ENCODE measurements around the gene TSHZ1. TPM values are rescaled to one million over a fixed set of nuclear protein-coding genes. Genes with fewer than 3 reads are reported as not detected.

TSHZ1 gene
- total and polyA plus RNA-seq, 5 donors from 2014 or later, result 1.1 to 16.4 (median 1.5) TPM

DNA sequence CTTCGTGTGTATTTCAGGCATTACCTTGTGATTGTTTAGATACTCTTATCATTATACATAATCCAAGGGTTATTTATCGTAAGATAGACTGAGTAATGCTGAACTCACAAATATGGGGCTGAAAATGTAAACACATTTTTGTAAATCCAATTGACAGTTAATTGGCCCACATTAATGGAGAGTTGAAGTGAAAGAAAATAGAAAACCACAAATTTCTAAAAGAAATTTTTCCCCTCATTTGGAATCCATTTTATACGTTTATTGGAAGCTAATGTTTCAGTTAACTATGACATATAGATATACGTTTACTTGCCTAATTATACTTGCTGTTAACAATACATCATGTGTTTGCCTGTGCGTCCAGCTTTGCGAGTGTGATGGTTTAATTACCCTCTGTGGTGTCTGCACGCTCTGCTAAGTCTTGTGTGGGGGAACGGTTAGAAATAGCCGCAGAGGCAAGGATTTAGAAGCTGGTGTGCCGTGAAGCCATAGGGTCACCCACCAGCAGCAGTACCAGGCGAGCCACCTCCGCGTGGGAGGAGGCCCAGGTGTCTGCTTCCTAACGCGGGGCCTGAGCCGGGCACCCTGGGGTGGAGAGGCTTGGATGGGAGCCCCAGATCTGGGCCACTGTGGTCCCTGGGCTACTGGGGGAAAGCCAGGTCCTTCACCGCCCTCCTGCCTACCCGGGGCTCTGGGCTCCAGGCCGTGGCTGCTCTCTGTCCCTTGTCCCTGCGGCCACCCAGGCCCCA, 38.0 kb downstream of the TSHZ1 start:
- Mint-ChIP-seq H3K9me3 (no peaks in the 10 kb centered on the region), H3K4me1 (peaks cover 25 to 72% (median 46%) of the 10 kb centered on the region in 4 donors), H3K4me3 (peak overlapping the region; percentile 40 to 94 (median 86)), H3K36me3 (no peaks in the 10 kb centered on the region), H3K27me3 (no peaks in the 10 kb centered on the region), H3K27ac (peak overlapping the region; percentile 72 to 96 (median 94))
- Histone ChIP-seq H3K27me3 (ENCODE audit: control insufficient read depth, insufficient read depth, low read length) (no peaks in the 10 kb centered on the region), H3K9me3 (ENCODE audit: control insufficient read depth in 2 of 2, low read length in 2 of 2) (peaks cover 0 to 4% of the 10 kb centered on the region in 2 experiments), H3K36me3 (ENCODE audit: control insufficient read depth, insufficient read depth, low read length) (no peaks in the 10 kb centered on the region), H3K4me3 (ENCODE audit: low read depth, low read length) (peak overlapping the region; percentile 82), H3K4me1 (ENCODE audit: control insufficient read depth, insufficient read depth, low read length, poor library complexity, severe bottlenecking) (peaks cover 23% of the 10 kb centered on the region), H3K27ac (ENCODE audit: insufficient read depth, low read length, poor library complexity, severe bottlenecking) (peak overlapping the region; percentile 68)
- ATAC-seq (ENCODE audit: low read depth in 2 of 2) (no peak), DNase-seq (no peak)

DNA sequence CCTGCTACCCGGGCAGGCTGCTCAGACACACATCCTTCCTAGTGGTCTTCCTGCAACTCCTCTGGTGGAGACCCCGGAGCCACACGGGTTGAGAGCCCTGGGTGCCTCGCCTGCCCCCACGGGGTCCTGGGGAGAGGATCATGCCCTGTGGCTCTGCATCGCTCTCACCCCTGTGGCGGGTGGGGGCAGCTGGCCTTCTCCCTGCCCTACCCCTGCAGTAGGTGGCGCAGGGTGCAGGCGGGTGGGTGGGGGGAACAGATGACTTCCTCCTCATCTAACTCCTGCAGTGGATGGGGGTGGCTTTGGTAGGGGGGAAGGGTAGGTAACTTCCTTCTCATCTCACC, 38.5 kb downstream of the TSHZ1 start:
- Mint-ChIP-seq H3K9me3 (no peaks in the 10 kb centered on the region), H3K27ac (peak overlapping the region in 2 of 3 donors; percentile 80 to 94), H3K4me3 (no peak overlapping the region), H3K36me3 (no peaks in the 10 kb centered on the region), H3K27me3 (no peaks in the 10 kb centered on the region), H3K4me1 (peaks cover 22 to 71% (median 45%) of the 10 kb centered on the region in 4 donors)
- Histone ChIP-seq H3K4me3 (ENCODE audit: low read depth, low read length) (no peak overlapping the region), H3K4me1 (ENCODE audit: control insufficient read depth, insufficient read depth, low read length, poor library complexity, severe bottlenecking) (peaks cover 23% of the 10 kb centered on the region), H3K9me3 (ENCODE audit: control insufficient read depth in 2 of 2, low read length in 2 of 2) (peaks cover 0 to 4% of the 10 kb centered on the region in 2 experiments), H3K36me3 (ENCODE audit: control insufficient read depth, insufficient read depth, low read length) (no peaks in the 10 kb centered on the region), H3K27me3 (ENCODE audit: control insufficient read depth, insufficient read depth, low read length) (no peaks in the 10 kb centered on the region), H3K27ac (ENCODE audit: insufficient read depth, low read length, poor library complexity, severe bottlenecking) (peak overlapping the region; percentile 28)
- no peak for ATAC-seq (ENCODE audit: low read depth in 2 of 2)
- DNase-seq, result no peak

DNA sequence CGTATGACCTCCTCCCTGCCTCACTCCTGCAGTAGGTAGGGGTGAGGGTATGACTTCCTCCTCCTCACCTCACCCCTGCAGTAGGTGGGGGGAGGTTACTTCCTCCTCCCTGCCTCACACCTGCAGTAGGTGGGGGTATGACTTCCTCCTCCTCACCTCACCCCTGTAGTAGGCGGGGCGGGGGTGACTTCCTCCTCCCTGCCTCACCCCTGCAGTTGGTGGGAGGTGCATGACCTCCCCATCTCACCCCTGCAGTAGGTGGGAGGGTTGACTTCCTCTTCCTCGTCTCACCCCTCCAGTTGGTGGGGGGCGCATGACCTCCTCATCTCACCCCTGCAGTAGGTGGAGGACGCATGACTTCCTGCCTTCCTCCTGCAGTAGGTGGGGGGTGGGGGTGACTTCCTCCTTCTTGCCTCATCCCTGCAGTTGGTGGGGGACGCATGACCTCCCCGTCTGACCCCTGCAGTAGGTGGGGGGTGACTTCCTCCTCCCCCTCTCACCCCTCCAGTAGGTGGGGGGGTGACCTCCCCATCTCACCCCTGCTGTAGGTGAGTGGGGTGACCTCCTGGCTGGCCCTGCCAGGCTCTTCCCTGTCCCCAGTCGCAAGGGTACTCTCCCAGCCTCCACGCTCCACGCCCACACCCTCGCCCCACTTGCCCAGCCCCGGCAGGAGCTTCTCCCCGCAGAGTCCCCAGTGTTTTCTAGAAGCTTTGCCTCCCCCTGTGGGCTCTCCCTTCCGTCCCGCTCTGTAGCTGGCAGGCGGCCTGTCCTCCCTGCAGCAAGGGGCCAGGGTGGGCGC, 39.3 kb downstream of the TSHZ1 start:
- H3K4me3 ChIP-seq (ENCODE audit: low read depth, low read length), result no peak overlapping the region
- peaks cover 23% of the 10 kb centered on the region for H3K4me1 ChIP-seq (ENCODE audit: control insufficient read depth, insufficient read depth, low read length, poor library complexity, severe bottlenecking)
- H3K36me3 ChIP-seq (ENCODE audit: control insufficient read depth, insufficient read depth, low read length), result no peaks in the 10 kb centered on the region
- DNase-seq (peak in 2 of 3 donors; percentile 25 to 58), ATAC-seq (ENCODE audit: low read depth in 2 of 2) (peak; percentile 38 to 43)
- Mint-ChIP-seq H3K4me1 (peaks cover 22 to 67% (median 42%) of the 10 kb centered on the region in 4 donors), H3K27ac (peak overlapping the region in 2 of 3 donors; percentile 80), H3K4me3 (no peak overlapping the region), H3K36me3 (no peaks in the 10 kb centered on the region), H3K27me3 (no peaks in the 10 kb centered on the region), H3K9me3 (no peaks in the 10 kb centered on the region)
- H3K9me3 ChIP-seq (ENCODE audit: control insufficient read depth in 2 of 2, low read length in 2 of 2), result peaks cover 0 to 4% of the 10 kb centered on the region in 2 experiments
- no peaks in the 10 kb centered on the region for H3K27me3 ChIP-seq (ENCODE audit: control insufficient read depth, insufficient read depth, low read length)
- H3K27ac ChIP-seq (ENCODE audit: insufficient read depth, low read length, poor library complexity, severe bottlenecking), result peak overlapping the region; percentile 28

DNA sequence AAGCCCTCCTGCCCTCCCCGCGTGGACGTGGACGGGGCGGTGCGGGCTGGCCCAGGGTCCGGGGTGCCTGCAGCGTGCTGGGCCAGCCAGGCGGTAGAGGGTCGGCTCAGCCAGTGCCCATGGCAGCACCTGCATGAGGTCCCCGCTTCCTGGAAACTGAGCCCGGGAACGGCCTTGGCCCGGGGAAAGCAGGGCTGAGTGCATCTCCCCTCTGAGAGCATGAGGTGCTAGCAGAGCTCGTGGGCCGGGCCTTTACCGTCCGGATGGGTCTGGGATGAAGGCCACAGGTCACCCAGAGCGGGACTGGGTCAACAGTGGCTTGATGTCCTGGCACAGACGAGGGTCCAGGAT, 39.8 kb downstream of the TSHZ1 start:
- no peaks in the 10 kb centered on the region for H3K36me3 Mint-ChIP-seq
- peaks cover 22 to 68% (median 40%) of the 10 kb centered on the region in 4 donors for H3K4me1 Mint-ChIP-seq
- Histone ChIP-seq H3K4me3 (ENCODE audit: low read depth, low read length) (no peak overlapping the region), H3K27ac (ENCODE audit: insufficient read depth, low read length, poor library complexity, severe bottlenecking) (no peak overlapping the region), H3K36me3 (ENCODE audit: control insufficient read depth, insufficient read depth, low read length) (no peaks in the 10 kb centered on the region), H3K9me3 (ENCODE audit: control insufficient read depth in 2 of 2, low read length in 2 of 2) (peaks cover 0 to 4% of the 10 kb centered on the region in 2 experiments), H3K27me3 (ENCODE audit: control insufficient read depth, insufficient read depth, low read length) (no peaks in the 10 kb centered on the region), H3K4me1 (ENCODE audit: control insufficient read depth, insufficient read depth, low read length, poor library complexity, severe bottlenecking) (peaks cover 23% of the 10 kb centered on the region)
- DNase-seq (no peak), ATAC-seq (ENCODE audit: low read depth in 2 of 2) (no peak)
- H3K4me3 Mint-ChIP-seq, result no peak overlapping the region
- H3K9me3 Mint-ChIP-seq, result no peaks in the 10 kb centered on the region
- no peaks in the 10 kb centered on the region for H3K27me3 Mint-ChIP-seq
- no peak overlapping the region for H3K27ac Mint-ChIP-seq

DNA sequence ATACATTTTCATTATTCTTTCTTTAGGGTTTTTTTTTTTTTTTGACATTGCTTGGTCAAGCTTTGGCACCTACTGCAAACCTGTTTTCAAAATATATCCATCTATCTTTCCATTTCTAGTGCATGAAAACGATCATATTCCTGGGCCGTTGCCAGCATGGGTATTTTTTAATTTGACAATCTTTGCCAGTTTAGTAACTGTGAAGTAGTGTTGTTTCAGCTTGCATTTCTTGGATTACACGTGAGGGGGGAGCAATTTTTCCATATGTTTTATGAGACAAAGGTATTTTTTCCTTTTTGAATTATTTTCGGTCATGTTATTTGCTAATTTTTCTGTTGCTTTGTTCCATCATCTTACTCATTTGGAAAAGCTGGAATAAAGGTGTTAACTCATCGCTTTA, 40.9 kb downstream of the TSHZ1 start:
- Mint-ChIP-seq H3K27ac (no peak overlapping the region), H3K27me3 (no peaks in the 10 kb centered on the region), H3K4me3 (no peak overlapping the region), H3K4me1 (peaks cover 21 to 60% (median 35%) of the 10 kb centered on the region in 4 donors), H3K36me3 (no peaks in the 10 kb centered on the region), H3K9me3 (no peaks in the 10 kb centered on the region)
- DNase-seq, result no peak
- H3K4me3 ChIP-seq (ENCODE audit: low read depth, low read length), result no peak overlapping the region
- no peaks in the 10 kb centered on the region for H3K36me3 ChIP-seq (ENCODE audit: control insufficient read depth, insufficient read depth, low read length)
- H3K9me3 ChIP-seq (ENCODE audit: control insufficient read depth in 2 of 2, low read length in 2 of 2), result peaks cover 0 to 4% of the 10 kb centered on the region in 2 experiments
- peaks cover 23% of the 10 kb centered on the region for H3K4me1 ChIP-seq (ENCODE audit: control insufficient read depth, insufficient read depth, low read length, poor library complexity, severe bottlenecking)
- no peak overlapping the region for H3K27ac ChIP-seq (ENCODE audit: insufficient read depth, low read length, poor library complexity, severe bottlenecking)
- H3K27me3 ChIP-seq (ENCODE audit: control insufficient read depth, insufficient read depth, low read length), result no peaks in the 10 kb centered on the region
- ATAC-seq (ENCODE audit: low read depth in 2 of 2), result no peak

DNA sequence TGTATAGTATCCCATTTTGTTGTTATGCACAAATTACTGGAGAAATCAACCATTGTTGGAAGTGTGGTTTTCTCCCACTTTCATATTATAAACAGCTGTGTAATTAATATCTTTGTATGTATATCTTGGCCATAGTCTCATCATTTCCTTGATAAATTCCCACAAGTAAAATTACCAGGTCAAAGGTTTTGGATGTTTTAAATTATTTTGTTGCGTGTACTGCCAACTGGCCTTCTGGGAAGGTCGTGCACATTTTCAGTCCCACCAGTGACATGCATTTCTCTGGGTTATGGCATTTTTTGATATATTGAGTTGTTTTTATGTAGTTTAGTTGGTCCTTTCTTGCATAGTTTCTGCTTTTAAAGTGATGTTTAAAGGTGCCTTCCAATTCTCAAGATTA, 41.5 kb downstream of the TSHZ1 start:
- Histone ChIP-seq H3K27ac (ENCODE audit: insufficient read depth, low read length, poor library complexity, severe bottlenecking) (no peak overlapping the region), H3K27me3 (ENCODE audit: control insufficient read depth, insufficient read depth, low read length) (no peaks in the 10 kb centered on the region), H3K4me1 (ENCODE audit: control insufficient read depth, insufficient read depth, low read length, poor library complexity, severe bottlenecking) (peaks cover 16% of the 10 kb centered on the region), H3K4me3 (ENCODE audit: low read depth, low read length) (no peak overlapping the region), H3K36me3 (ENCODE audit: control insufficient read depth, insufficient read depth, low read length) (no peaks in the 10 kb centered on the region), H3K9me3 (ENCODE audit: control insufficient read depth in 2 of 2, low read length in 2 of 2) (peaks cover 0 to 4% of the 10 kb centered on the region in 2 experiments)
- ATAC-seq (ENCODE audit: low read depth in 2 of 2) (no peak), DNase-seq (no peak)
- Mint-ChIP-seq H3K36me3 (no peaks in the 10 kb centered on the region), H3K27ac (no peak overlapping the region), H3K27me3 (no peaks in the 10 kb centered on the region), H3K9me3 (no peaks in the 10 kb centered on the region), H3K4me3 (no peak overlapping the region), H3K4me1 (peaks cover 17 to 57% (median 32%) of the 10 kb centered on the region in 4 donors)

DNA sequence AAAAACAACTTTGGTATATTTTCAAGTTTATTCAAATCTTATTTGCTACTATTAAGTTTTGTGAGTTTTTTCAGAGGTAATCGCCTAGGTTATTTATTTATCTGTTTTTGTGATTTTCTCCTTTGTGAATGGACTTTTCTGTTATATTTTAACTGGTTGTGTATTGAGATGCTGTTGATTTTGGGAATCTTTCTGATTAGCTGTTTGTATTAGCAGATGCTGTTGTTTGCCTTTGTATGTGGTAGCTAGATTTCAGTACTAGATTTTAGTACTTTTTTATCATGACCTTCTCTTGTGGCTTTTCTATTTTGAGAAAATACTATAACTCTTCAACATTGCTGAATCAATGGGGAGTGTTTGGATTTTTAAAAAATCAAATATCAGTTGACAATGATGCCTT, 42.4 kb downstream of the TSHZ1 start:
- Mint-ChIP-seq H3K36me3 (no peaks in the 10 kb centered on the region), H3K27ac (peak overlapping the region in 1 of 3 donors; percentile 14), H3K4me1 (peaks cover 8 to 51% (median 25%) of the 10 kb centered on the region in 4 donors), H3K4me3 (no peak overlapping the region), H3K9me3 (no peaks in the 10 kb centered on the region), H3K27me3 (no peaks in the 10 kb centered on the region)
- ATAC-seq (ENCODE audit: low read depth in 2 of 2) (no peak), DNase-seq (no peak)
- H3K27ac ChIP-seq (ENCODE audit: insufficient read depth, low read length, poor library complexity, severe bottlenecking), result no peak overlapping the region
- peaks cover 7% of the 10 kb centered on the region for H3K4me1 ChIP-seq (ENCODE audit: control insufficient read depth, insufficient read depth, low read length, poor library complexity, severe bottlenecking)
- peaks cover 0 to 4% of the 10 kb centered on the region in 2 experiments for H3K9me3 ChIP-seq (ENCODE audit: control insufficient read depth in 2 of 2, low read length in 2 of 2)
- no peak overlapping the region for H3K4me3 ChIP-seq (ENCODE audit: low read depth, low read length)
- no peaks in the 10 kb centered on the region for H3K27me3 ChIP-seq (ENCODE audit: control insufficient read depth, insufficient read depth, low read length)
- no peaks in the 10 kb centered on the region for H3K36me3 ChIP-seq (ENCODE audit: control insufficient read depth, insufficient read depth, low read length)

Measured in CD4-positive, CD25-positive, alpha-beta regulatory T cell (primary cell).